Ascending aorta (tissue), 2 donors: ENCODE measurements around the gene CNST. TPM values are rescaled to one million over a fixed set of nuclear protein-coding genes. Genes with fewer than 3 reads are reported as not detected.

Experiments used
- DNase-seq, 2 donors: peaks; one replicate each; pipeline ENCODE4 v3.0.0-alpha.2; 2019; ENCODE audit warnings: low spot score in 2 of 2
- H3K27ac ChIP-seq, 2 donors: fragments of 200-600 bp; sonication (generic); one replicate each; pipeline ENCODE4 v1.5.1; 2016 to 2017; ENCODE audit warnings: mild to moderate bottlenecking in 1 of 2
- H3K27me3 ChIP-seq: fragments of 200-600 bp; sonication (generic); one replicate; pipeline ENCODE4 v1.5.1; 2017
- H3K36me3 ChIP-seq, 2 donors: fragments of 200-600 bp; sonication (generic); one replicate each; pipeline ENCODE4 v1.5.1; 2016
- H3K4me1 ChIP-seq, 2 donors: fragments of 200-600 bp; sonication (generic); one replicate each; pipeline ENCODE4 v1.5.1; 2016 to 2017; ENCODE audit warnings: mild to moderate bottlenecking in 1 of 2
- H3K4me3 ChIP-seq, 2 donors: fragments of 200-600 bp; sonication (generic); one replicate each; pipeline ENCODE4 v1.5.1; 2016 to 2017; ENCODE audit warnings: mild to moderate bottlenecking in 1 of 2
- H3K9me3 ChIP-seq, 2 donors: fragments of 200-600 bp; sonication (generic); one replicate each; pipeline ENCODE4 v1.5.1; 2016
- intact Hi-C: fragments of 100-400 bp; cut with DNase I; formaldehyde crosslinking; loops from one replicate; pipeline ENCODE4 v1.15.1; 2023
- total RNA-seq: library from RNA; depleted of rRNA; stranded (reverse); fragments of >200 nt; gene quantifications from one replicate; pipeline ENCODE4 v1.1.0, GENCODE V29; 2016
- TF ChIP-seq, protein P1 (sequence below), 3 experiments: fragments of 200-600 bp in 2 of 3; fragments of 450-650 bp in 1 of 3; sonication (generic) in 2 of 3; IDR thresholded peaks; one replicate each; pipeline ENCODE4 v1.5.1; 2016 to 2019; ENCODE audit warnings: antibody characterized with exemption in 3 of 3, mild to moderate bottlenecking in 1 of 3, moderate library complexity in 1 of 3

The CNST gene
- total RNA-seq, 1 donor from 2014 or later = 125 TPM

GRCh38 chr1:246669659-246670058, 103.4 kb downstream of the CNST start:
- H3K4me1 ChIP-seq = no peaks in the 10 kb centered on the region
- TF ChIP-seq, protein P1, sequence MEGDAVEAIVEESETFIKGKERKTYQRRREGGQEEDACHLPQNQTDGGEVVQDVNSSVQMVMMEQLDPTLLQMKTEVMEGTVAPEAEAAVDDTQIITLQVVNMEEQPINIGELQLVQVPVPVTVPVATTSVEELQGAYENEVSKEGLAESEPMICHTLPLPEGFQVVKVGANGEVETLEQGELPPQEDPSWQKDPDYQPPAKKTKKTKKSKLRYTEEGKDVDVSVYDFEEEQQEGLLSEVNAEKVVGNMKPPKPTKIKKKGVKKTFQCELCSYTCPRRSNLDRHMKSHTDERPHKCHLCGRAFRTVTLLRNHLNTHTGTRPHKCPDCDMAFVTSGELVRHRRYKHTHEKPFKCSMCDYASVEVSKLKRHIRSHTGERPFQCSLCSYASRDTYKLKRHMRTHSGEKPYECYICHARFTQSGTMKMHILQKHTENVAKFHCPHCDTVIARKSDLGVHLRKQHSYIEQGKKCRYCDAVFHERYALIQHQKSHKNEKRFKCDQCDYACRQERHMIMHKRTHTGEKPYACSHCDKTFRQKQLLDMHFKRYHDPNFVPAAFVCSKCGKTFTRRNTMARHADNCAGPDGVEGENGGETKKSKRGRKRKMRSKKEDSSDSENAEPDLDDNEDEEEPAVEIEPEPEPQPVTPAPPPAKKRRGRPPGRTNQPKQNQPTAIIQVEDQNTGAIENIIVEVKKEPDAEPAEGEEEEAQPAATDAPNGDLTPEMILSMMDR (IDR thresholded peaks at IDR 0.05) = no peak
- H3K27ac ChIP-seq = no peak overlapping the region
- no peaks in the 10 kb centered on the region for H3K9me3 ChIP-seq
- H3K36me3 ChIP-seq = peaks cover 16 to 41% of the 10 kb centered on the region in 2 donors
- H3K27me3 ChIP-seq = no peaks in the 10 kb centered on the region
- H3K4me3 ChIP-seq = no peak overlapping the region
- DNase-seq = no peak
- intact Hi-C loops = no loop called here

DNA sequence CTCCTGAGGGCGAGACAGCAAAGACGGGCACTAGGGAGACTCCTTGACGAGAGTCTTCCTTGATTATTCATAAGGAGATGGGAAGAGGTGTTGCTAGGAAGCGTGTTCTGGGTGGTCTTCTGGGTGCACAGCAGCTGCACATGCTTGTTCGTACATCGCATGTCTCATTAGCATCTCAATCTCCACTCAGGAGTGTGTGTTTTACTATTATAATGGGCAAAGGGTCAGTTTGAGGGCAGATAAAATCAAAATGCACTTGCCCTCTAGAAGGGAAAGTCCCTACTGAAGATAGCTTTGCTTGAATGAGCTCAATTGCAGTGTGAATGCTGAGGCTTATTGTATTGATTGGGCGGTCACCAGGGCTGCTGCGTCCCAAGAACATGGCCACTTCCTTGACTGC, 107.8 kb downstream of the CNST start:
- intact Hi-C loops = no loop called here

DNA sequence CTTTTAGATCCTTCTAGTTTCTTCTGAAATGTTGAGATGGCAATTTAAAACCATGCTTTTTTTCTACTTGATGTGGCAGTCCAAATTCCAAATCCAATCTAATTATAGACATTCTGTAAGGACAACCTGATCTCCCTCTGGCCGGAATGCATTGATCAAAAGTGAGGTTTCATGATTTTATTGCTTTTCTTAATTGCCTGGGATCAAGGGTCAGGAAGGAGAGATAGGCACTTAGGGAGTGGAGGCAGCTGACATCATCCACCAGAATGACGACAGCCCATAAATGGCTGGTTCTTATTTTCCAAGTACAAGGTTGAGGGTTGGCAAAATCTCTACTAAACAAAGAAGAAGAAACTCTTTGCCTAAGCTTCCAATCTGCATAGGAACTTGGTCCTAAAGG, 111.6 kb downstream of the CNST start:
- Histone ChIP-seq H3K27me3 (no peaks in the 10 kb centered on the region), H3K9me3 (no peaks in the 10 kb centered on the region), H3K4me3 (no peak overlapping the region), H3K4me1 (no peaks in the 10 kb centered on the region), H3K27ac (no peak overlapping the region), H3K36me3 (no peaks in the 10 kb centered on the region)
- DNase-seq = no peak
- intact Hi-C loops = no loop called here
- TF ChIP-seq, protein P1 (IDR thresholded peaks at IDR 0.05) = no peak

More for the DNA sequence above, 107.8 kb downstream of the CNST start:
- Histone ChIP-seq H3K36me3 (peaks cover 0 to 14% of the 10 kb centered on the region in 2 donors), H3K27me3 (no peaks in the 10 kb centered on the region), H3K4me3 (no peak overlapping the region), H3K27ac (no peak overlapping the region), H3K9me3 (no peaks in the 10 kb centered on the region), H3K4me1 (no peaks in the 10 kb centered on the region)
- TF ChIP-seq, protein P1 (IDR thresholded peaks at IDR 0.05) = no peak
- no peak for DNase-seq

DNA sequence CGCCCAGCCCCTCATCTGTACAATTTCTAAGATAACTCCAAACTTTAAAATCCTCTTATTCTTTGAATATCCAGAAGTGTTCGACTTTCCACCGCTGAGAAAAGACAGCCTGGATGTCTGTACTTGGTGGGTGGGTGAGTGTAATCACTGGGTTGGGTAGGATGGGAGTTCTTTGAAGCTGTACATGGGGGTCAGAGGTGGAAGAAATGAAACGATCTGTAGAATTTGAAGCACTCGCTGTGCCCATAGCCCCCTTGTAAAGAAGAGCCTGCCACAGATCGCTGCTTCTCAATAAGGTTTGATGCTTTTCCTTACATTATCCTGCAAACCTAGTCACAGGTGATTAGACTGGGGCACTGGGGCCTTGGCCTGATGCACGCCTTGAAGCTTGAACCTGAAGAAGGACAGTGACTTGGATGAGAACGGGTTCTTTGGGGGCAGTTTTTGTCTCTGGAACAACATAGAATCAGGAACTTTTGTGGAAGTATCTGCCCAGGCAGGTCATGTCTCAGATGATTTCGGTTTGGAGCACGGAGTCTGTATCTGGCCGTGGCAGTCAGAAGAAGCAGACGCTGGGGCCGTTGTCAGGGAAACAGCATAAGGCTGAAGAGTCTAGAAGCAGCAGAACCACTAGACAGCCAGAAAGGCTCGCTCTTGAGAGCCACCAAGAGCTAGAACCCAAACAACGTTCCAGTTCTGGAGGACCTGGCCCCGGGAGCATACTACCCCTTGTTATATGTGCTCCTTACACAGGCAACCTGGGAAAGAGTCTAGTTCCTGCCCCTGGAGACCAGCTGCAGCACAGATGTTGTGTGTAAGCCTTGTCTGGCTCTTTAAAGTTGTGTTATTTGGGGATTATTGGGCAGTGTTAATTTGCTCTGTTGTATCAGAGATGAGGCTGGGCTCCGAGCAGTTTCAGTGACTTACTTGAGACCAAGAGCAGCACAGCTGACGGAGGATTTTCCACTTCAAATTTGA, 112.8 kb downstream of the CNST start:
- H3K27ac ChIP-seq = no peak overlapping the region
- DNase-seq = no peak
- H3K27me3 ChIP-seq = no peaks in the 10 kb centered on the region
- no peaks in the 10 kb centered on the region for H3K36me3 ChIP-seq
- TF ChIP-seq, protein P1 (IDR thresholded peaks at IDR 0.05) = no peak
- intact Hi-C loops = no loop called here
- H3K9me3 ChIP-seq = no peaks in the 10 kb centered on the region
- no peak overlapping the region for H3K4me3 ChIP-seq
- H3K4me1 ChIP-seq = no peaks in the 10 kb centered on the region

DNA sequence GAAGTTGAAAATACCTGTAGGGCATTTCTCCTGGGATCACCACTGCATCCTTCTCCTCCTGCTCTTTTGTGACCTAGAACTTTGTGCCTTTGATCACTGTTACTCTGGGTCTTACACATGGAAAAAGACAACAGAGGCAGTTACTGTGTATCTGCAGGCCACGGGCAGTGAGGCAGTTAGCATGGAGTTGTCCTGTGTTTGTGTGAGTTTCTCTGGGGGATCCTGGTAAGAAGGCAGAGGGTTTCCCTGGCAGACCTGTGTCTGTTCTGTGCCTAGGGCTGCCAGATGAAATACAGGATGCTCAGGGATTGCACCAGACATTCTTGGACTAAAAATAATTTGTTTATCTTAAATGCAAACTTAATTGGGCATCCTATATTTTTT, 113.5 kb downstream of the CNST start:
- no peaks in the 10 kb centered on the region for H3K4me1 ChIP-seq
- H3K36me3 ChIP-seq = no peaks in the 10 kb centered on the region
- intact Hi-C loops = no loop called here
- no peaks in the 10 kb centered on the region for H3K9me3 ChIP-seq
- DNase-seq = no peak
- H3K27ac ChIP-seq = no peak overlapping the region
- TF ChIP-seq, protein P1 (IDR thresholded peaks at IDR 0.05) = no peak
- no peaks in the 10 kb centered on the region for H3K27me3 ChIP-seq
- H3K4me3 ChIP-seq = no peak overlapping the region
